ENCODE data around the gene KRT36.

KRT36 gene

GRCh38 chr17:41489531-41489930 is at the start of gene KRT36:
Gene KRT36, minus strand, starts transcription at chr17:41489910. Its CDS starts 46 bp downstream, at chr17:41489864.
- DNase-seq = no peak

- DNase-seq = no peak
These were observed 49.4 kb upstream of the KRT36 start for GRCh38 chr17:41539071-41539492.

- DNase-seq = no peak
These were observed 48.9 kb upstream of the KRT36 start for GRCh38 chr17:41538565-41538991.

DNA sequence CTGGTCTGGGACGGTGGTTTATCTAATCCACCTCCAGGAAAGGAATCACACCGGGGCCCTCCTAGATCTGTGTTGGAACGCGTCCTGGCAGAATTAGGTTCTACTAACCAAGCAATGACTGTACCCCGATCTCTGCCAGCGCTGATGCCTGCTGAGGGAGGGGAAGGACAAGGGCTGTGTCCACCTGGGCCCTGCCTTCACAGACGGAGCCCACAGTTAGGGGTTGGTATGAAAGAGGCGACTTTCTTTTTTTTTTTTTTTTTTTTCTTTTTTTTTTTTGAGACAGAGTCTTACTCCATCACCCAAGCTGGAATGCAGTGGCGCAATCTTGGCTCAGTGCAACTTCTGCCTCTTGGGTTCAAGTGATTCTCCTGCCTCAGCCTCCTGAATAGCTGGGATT is 48.3 kb upstream of the KRT36 start:
- no peak for DNase-seq

GRCh38 chr17:41537614-41537954 is 47.9 kb upstream of the KRT36 start:
- DNase-seq = no peak

DNA sequence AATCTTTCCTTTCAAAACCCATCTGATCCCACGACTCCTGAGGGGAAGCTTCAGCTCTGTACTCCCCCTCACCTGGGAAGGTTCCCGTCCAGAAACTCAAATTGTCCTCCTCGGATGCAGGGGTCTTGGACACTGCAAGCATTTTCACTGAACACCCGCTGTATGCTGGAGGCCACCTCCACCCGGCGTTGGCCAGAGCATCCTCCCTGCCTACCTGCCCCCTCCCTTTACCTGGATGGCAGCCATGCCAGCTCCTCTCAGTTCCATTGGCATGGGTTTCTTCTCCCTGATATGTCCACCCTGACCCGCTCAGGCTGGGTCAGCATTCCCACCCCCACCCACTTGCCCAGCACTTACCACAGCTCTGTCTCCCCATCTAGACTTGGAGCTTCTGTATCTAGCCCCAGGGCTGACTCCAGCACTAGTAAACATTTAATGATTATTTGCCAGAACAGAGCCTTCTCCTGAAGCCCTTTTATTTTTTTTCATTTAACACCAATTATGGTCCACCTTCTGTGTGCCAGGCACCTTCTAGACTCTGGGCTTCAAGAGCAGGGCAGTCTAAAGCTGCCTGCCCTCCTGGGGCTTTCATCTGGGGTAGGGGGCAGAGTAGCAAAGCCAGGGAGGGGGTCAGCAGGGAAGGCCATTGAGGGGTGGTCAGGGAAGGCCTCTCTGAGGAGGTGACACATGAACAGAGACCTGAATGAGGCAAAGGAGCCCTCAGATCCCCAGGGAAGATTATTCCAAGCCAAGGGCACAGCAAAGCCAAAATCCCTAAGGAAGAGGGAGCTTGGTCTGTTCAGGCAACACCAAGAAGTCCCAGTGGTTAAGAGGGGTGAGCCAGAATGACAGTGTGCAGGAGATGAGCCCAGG is 47.3 kb upstream of the KRT36 start:
- no peak for DNase-seq

DNA sequence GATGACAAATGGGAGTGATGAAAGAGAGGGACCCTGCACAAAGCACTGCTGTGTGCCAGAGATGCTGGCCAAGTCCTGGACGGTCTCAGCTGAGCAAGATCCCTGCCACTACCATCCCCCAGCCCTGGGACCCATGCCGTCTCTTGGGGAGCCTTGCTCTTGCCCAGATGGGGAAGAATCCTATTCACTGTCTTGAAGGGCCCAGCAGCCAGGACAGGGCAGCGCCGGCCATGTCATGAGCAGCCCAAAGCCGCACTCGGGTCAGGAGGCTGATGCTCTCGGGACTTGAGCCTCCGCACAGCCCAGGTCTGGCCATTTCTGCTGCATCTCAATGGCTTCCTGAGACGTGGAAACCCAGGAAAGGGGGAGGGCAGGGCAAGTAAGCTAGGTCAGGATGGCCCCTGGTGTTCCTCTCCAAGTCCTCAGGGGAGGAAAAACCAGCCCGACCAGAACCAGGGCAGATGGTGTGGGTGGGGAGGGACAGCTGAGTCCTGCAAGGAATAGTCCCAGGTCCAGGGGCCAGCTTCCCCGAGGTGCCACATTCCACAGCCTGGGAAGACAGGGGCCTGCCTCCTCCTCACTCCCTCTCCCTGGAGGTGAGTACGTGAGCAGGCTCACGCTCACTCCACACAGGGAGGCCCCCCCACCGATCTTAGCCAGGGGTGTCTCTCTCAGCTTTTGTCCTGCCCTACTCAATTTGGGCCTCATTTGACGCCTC is 46.2 kb upstream of the KRT36 start:
- no peak for DNase-seq

DNA sequence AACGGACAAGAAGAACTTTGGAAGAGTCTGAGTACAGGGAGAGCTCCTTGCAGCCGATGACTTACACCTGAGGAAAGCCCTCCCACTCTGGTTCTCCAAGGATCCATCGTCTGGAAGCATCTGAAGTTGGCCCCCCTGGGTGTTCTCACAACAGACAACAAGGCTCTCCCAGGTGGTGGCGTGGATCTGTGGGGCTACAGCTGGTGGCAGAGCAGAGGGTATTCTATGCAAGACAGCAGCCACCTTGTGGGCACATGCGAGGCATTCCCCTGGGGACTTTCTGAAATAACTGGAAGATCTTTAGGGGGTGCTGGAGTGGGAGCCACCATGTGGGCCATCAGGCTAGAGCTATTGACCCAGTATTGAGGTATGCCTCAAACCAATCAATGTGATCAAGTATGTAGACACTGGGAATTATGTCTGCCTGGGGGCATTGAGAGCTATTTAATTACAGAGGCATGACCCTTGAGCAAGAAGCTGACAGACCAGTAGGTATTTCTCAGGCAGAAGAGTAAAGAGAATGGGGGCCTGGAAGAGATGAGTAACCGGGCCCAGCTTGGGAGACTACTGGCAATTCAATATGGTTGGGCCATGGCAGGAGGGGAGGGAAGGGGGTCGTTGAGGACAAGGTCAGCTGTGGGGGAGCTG is 45.3 kb upstream of the KRT36 start:
- peak in 1 of 2 experiments; percentile 7 for DNase-seq

- no peak for DNase-seq
These were observed 43.9 kb upstream of the KRT36 start for GRCh38 chr17:41533613-41534012.

DNA sequence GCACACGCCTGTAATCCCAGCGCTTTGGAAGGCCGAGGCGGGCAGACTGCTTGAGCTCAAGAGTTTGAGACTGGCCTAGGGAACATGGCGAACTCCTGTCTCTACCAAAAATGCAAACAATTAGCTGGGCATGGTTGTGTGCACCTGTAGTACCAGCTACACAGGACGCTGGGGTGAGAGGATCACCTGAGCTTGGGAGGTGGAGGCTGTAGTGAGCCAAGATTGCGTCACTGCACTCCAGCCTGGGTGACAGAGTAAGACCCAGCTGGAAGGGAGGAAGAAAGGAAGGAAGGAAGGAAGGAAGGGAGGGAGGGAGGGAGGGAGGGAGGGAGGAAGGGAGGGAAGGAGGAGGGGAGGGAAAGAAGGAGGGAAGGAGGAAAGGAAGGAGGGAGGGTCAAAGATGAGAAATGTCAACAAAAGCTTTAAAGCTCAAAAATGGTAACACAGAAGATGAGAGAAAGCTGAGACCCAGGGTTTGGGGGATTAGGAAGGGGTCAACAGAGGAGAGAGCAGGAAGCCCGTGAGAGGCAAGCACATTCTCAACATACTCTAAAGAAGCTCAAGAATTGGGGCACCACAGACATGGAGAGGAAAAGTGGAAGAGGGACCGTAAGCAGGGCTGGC is 43.3 kb upstream of the KRT36 start:
- DNase-seq = no peak

DNA sequence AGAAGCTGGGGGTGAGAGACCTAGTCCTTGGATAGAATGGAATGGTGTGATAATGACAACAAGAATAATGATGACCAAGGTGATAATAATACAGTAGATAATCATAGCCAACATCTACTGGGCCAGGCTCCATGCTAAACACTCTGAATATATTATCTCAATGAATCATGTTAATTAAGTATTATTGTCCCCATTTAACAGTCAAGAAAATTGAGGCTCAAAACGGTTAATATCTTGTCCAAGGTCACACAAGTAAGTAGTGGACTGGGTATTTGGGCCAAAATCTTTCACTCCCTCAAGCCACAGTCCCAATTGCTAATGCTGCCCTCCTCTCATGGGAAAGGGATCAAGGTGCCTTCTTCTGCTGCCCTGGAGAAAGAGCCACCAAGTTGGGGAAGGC is 42.3 kb upstream of the KRT36 start:
- no peak for DNase-seq

- DNase-seq = peak; percentile 44 to 74
These were observed 40.6 kb upstream of the KRT36 start for GRCh38 chr17:41530062-41531048.

- no peak for DNase-seq
These were observed 39.8 kb upstream of the KRT36 start for GRCh38 chr17:41529491-41529915.

DNA sequence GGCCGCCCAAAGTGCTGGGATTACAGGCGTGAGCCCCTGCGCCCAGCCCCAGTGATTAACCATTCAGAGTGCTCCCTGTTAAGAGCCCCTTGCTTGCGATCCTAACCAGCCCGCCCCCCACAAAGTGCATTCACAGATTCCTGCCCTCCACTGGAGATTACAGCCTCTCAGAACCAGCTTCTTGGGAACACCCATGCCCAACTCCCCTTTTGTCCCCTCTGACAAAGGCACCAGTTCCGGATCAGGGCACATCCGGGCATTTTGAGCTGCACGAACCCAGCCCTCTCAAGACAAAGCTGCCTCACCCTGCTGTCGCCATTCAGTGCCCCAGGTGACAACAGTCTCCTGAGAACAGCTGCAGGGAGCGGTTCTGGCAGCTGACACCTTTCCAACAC is 39.2 kb upstream of the KRT36 start:
- DNase-seq = no peak

GRCh38 chr17:41527063-41528023 is 37.6 kb upstream of the KRT36 start:
- no peak for DNase-seq

DNA sequence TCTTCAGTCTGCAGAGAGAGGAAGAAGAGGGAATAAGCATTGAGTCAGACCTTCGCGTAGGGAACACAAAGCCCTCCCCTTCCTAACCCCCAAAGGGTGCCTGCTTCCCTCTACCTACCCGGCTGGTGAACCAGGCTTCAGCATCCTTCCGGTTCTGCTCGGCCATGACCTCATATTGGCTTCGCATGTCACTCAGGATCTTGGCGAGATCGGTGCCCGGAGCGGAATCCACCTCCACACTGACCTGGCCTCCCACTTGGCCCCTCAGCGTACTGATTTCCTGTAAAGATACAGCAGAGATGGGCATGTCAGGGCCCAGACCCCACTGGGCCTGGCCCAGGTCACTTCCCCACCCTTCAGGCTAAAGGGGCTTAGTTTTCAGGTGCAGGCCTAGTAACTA is 34.6 kb upstream of the KRT36 start:
- no peak for DNase-seq

DNA sequence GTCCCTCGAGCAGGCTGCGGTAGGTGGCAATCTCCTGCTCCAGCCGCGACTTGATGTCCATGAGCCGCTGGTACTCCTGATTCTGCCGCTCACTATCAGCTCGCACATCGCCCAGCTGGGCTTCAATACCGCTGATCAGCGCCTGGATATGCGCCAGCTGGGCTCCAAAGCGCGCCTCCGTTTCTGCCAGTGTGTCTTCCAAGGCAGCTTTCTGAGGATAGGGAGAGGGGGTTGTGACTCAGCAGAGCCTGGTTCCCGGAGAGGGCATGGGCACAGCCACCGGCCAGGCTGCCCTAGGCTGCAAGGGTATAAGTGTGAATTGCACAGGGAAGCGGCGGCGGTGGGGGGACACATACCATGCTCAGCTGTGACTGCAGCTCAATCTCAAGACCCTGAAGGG is 34.1 kb upstream of the KRT36 start:
- DNase-seq = no peak

DNA sequence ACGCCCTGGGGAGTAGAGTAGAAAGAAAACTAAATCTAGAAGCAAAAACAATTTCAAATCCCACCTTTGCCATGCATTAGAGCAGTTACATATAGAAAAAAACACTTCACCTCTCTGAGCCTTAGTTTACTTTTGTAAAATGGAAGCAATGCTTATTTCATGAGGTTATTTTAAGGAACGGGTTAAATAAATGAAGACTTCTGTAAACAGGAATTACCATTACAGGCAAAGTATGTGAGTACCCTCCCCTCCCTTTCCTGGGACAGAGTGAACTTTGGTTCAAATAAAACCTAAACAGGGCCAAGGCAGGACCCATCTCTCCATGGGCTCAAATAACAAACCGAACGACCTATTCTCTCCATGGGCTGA is 33.5 kb upstream of the KRT36 start:
- DNase-seq = no peak

GRCh38 chr17:41522301-41523224 is 32.9 kb upstream of the KRT36 start:
- no peak for DNase-seq

All from SW 1271 (cell line).